HepG2 (cell line): ENCODE data around the gene VAV2. TPM values are rescaled to one million over a fixed set of nuclear protein-coding genes. Genes with fewer than 3 reads are reported as not detected.

Experiments used
- CEBPB ChIP-seq: IDR thresholded peaks from 2 replicates; pipeline ENCODE4 v1.6.1; 2011; ENCODE audit warnings: low read depth, low read length, improper control_type of control experiment, borderline replicate concordance
- CERS6 ChIP-seq: sonication (generic); formaldehyde crosslinking; IDR thresholded peaks from 2 replicates; pipeline ENCODE4 v1.5.0; 2020; ENCODE audit warnings: missing genetic modification reagents
- HDAC2 ChIP-seq: sonication (generic); formaldehyde crosslinking; IDR thresholded peaks from 2 replicates; pipeline ENCODE4 v1.4.0; 2020; ENCODE audit warnings: missing genetic modification reagents
- HOMEZ ChIP-seq: IDR thresholded peaks from 2 replicates; pipeline ENCODE4 v1.6.1; 2016; ENCODE audit warnings: low read depth
- MAZ ChIP-seq, 2 experiments: sonication (generic) in 1 of 2; formaldehyde crosslinking in 1 of 2; IDR thresholded peaks; 2 replicates each; pipeline versions ENCODE4 v1.5.0 to v1.6.1; 2012 to 2020; ENCODE audit warnings: low read depth in 2 of 2, mild to moderate bottlenecking in 2 of 2, borderline replicate concordance in 1 of 2, improper control_type of control experiment in 1 of 2, low read length in 1 of 2, missing genetic modification reagents in 1 of 2, moderate library complexity in 1 of 2
- PPARG ChIP-seq: conservative IDR thresholded peaks from 2 replicates; pipeline ENCODE4 v1.6.1; 2016; ENCODE audit warnings: missing biosample characterization, missing genetic modification reagents
- PRDM10 ChIP-seq: sonication (generic); formaldehyde crosslinking; IDR thresholded peaks from 2 replicates; pipeline ENCODE4 v1.4.0; 2020; ENCODE audit warnings: low read depth, missing genetic modification reagents
- RORA ChIP-seq: sonication (generic); formaldehyde crosslinking; IDR thresholded peaks from 2 replicates; pipeline ENCODE4 v1.5.0; 2020; ENCODE audit warnings: mild to moderate bottlenecking, missing genetic modification reagents, moderate library complexity
- SIN3B ChIP-seq: fragments of 150-350 bp; IDR thresholded peaks from 2 replicates; pipeline ENCODE4 v1.6.1; 2014; ENCODE audit warnings: low read length
- SMAD3 ChIP-seq: sonication (generic); formaldehyde crosslinking; IDR thresholded peaks from 2 replicates; pipeline ENCODE4 v1.4.0; 2020; ENCODE audit warnings: missing genetic modification reagents
- SOX5 ChIP-seq: IDR thresholded peaks from 2 replicates; pipeline ENCODE4 v1.6.1; 2016; ENCODE audit warnings: borderline replicate concordance
- SP4 ChIP-seq: sonication (generic); formaldehyde crosslinking; IDR thresholded peaks from 2 replicates; pipeline ENCODE4 v1.8.1; 2023; ENCODE audit warnings: mild to moderate bottlenecking, missing genetic modification reagents
- TGIF2 ChIP-seq: IDR thresholded peaks from 2 replicates; pipeline ENCODE4 v1.6.1; 2016; ENCODE audit warnings: control low read depth, missing compliant biosample characterization
- ZBED4 ChIP-seq: sonication (generic); formaldehyde crosslinking; IDR thresholded peaks from 2 replicates; pipeline ENCODE4 v1.4.0; 2020; ENCODE audit warnings: missing genetic modification reagents, borderline replicate concordance
- ZNF33A ChIP-seq: sonication (generic); formaldehyde crosslinking; IDR thresholded peaks from 2 replicates; pipeline ENCODE4 v1.5.1; 2020; ENCODE audit warnings: missing genetic modification reagents, mild to moderate bottlenecking, moderate library complexity, borderline replicate concordance
- ZNF431 ChIP-seq: sonication (generic); formaldehyde crosslinking; IDR thresholded peaks from 2 replicates; pipeline ENCODE4 v1.9.0; 2022; ENCODE audit warnings: missing genetic modification reagents, low read depth, mild to moderate bottlenecking, borderline replicate concordance
- ZNF790 ChIP-seq: sonication (generic); formaldehyde crosslinking; IDR thresholded peaks from 2 replicates; pipeline ENCODE4 v1.8.0; 2022; ENCODE audit warnings: missing genetic modification reagents, mild to moderate bottlenecking, borderline replicate concordance
- ZNF883 ChIP-seq: sonication (generic); formaldehyde crosslinking; IDR thresholded peaks from 2 replicates; pipeline ENCODE4 v1.5.1; 2020; ENCODE audit warnings: mild to moderate bottlenecking, missing genetic modification reagents; ENCODE audit errors: not compliant biosample characterization
- ZSCAN21 ChIP-seq: sonication (generic); formaldehyde crosslinking; IDR thresholded peaks from 2 replicates; pipeline ENCODE4 v1.8.0; 2022; ENCODE audit warnings: mild to moderate bottlenecking, missing genetic modification reagents, moderate library complexity, borderline replicate concordance
- polyA plus RNA-seq, 8 experiments: library from polyadenylated mRNA; depleted of rRNA in 3 of 8; stranded (reverse) in 7 of 8; unstranded in 1 of 8; fragments of >200 nt; fragmentation: Illumina TruSeq in 4 of 8; extraction: Trizol in 4 of 8; gene quantifications; 2 replicates each; pipeline versions ENCODE4 v1.2.1 to v1.2.3, GENCODE V29; 2011 to 2016; ENCODE audit warnings: low read depth in 4 of 8, missing spikeins in 1 of 8, mixed read lengths in 1 of 8; ENCODE audit not compliant: insufficient read depth in 1 of 8
- total RNA-seq, 5 experiments: library from RNA; depleted of rRNA; stranded (reverse); fragments of >200 nt; fragmentation: Illumina TruSeq; extraction: Trizol; gene quantifications; 2 replicates each; pipeline ENCODE4 v1.2.3, GENCODE V29; 2016; ENCODE audit warnings: low read depth in 1 of 5

The VAV2 gene
- total and polyA plus RNA-seq, 2 of the 13 experiments (the other 11 are each of a cell fraction or from before 2014, with no cell fraction given) = 22.5 to 22.9 TPM

- TF ChIP-seq PRDM10 (CRISPR knock-in tag) (no peak), CERS6 (CRISPR knock-in tag) (no peak), ZSCAN21 (CRISPR knock-in tag) (no peak), HOMEZ (peak; percentile 69; the same call in 1 of the 2 replicates), SP4 (peak; percentile 68; the same call in 1 of the 2 replicates), ZNF431 (no peak), CEBPB (no peak), ZBED4 (peak; percentile 70; the same call in 1 of the 2 replicates), ZNF33A (no peak), SIN3B (no peak), RORA (CRISPR knock-in tag) (no peak), HDAC2 (CRISPR knock-in tag) (peak; percentile 62; the same call in 1 of the 2 replicates), PPARG (CRISPR knock-in tag) (peak; percentile 54; the same call in 1 of the 2 replicates), SOX5 (peak; percentile 58; the same call in 1 of the 2 replicates), ZNF883 (peak; percentile 20), MAZ (IDR thresholded peaks at IDR 0.05; ENCODE audit: borderline replicate concordance, low read depth, low read length) (no peak), MAZ (CRISPR knock-in tag; IDR thresholded peaks at IDR 0.05; ENCODE audit: low read depth) (no peak), SMAD3 (CRISPR knock-in tag) (peak; percentile 61; the same call in 1 of the 2 replicates), TGIF2 (CRISPR knock-in tag) (no peak), ZNF790 (CRISPR knock-in tag) (no peak)
Observed at GRCh38 chr9:133742849-133743444, 249.2 kb downstream of the VAV2 start (continued).
